ENCODE results near the gene NOTCH2NLA.
"Not testable (repeated sequence)": the region's sequence is repeated elsewhere in the genome, so short reads cannot be mapped to it uniquely, and the experiment has no call there.

GRCh38 chr1:146271977-146272376 lies 43.2 kb upstream of the NOTCH2NLA start:
- TF ChIP-seq CTCF (conservative IDR thresholded peaks at IDR 0.05 in 1 of 2, IDR thresholded peaks at IDR 0.05 in 1 of 2; ENCODE audit: low read depth in 1 of 2, low read length in 2 of 2); EZH2 (IDR thresholded peaks at IDR 0.05; ENCODE audit: low read length, missing control alignments): not testable (repeated sequence)

All from fibroblast of lung (primary cell).